DOHH2 (cell line): ENCODE data around the gene DCX.

Source experiments
- H3F3A ChIP-seq: fragments of 200-600 bp; sonication (generic), shearing (Covaris generic); 2 replicates; pipeline ENCODE4 v1.6.0; 2016; ENCODE audit warnings: antibody characterized with exemption, mild to moderate bottlenecking; ENCODE audit not compliant: control insufficient read depth, insufficient read depth
- H3K27ac ChIP-seq: fragments of 200-600 bp; sonication (generic); 2 replicates; pipeline ENCODE4 v1.5.1; 2014; ENCODE audit warnings: low read depth, mild to moderate bottlenecking, low read length, moderate library complexity
- H3K27me3 ChIP-seq: fragments of 200-600 bp; sonication (generic); 2 replicates; pipeline ENCODE4 v1.6.1; 2014; ENCODE audit warnings: mild to moderate bottlenecking, low read length, mixed read lengths; ENCODE audit not compliant: control insufficient read depth
- H3K36me3 ChIP-seq: fragments of 200-600 bp; sonication (generic); 2 replicates; pipeline ENCODE4 v1.6.1; 2014; ENCODE audit warnings: mild to moderate bottlenecking, low read length, moderate library complexity, mixed read lengths; ENCODE audit not compliant: control insufficient read depth
- H3K4me1 ChIP-seq: fragments of 200-600 bp; sonication (generic); 2 replicates; pipeline ENCODE4 v1.6.1; 2014; ENCODE audit warnings: mild to moderate bottlenecking, low read length, mixed read lengths; ENCODE audit not compliant: control insufficient read depth
- H3K4me2 ChIP-seq: fragments of 200-600 bp; sonication (generic); 2 replicates; pipeline ENCODE4 v1.6.0; 2014; ENCODE audit warnings: mild to moderate bottlenecking, low read length, moderate library complexity
- H3K4me3 ChIP-seq: fragments of 200-600 bp; sonication (generic); 2 replicates; pipeline ENCODE4 v1.5.1; 2014; ENCODE audit warnings: mild to moderate bottlenecking, low read length, mixed read lengths
- H3K79me2 ChIP-seq: fragments of 200-600 bp; sonication (generic); 2 replicates; pipeline ENCODE4 v1.6.1; 2014; ENCODE audit warnings: mild to moderate bottlenecking, low read length, mixed read lengths; ENCODE audit not compliant: control insufficient read depth
- H3K9me2 ChIP-seq: fragments of 200-600 bp; sonication (generic); replicated peaks from 2 replicates; pipeline ENCODE4 v1.6.1; 2014; ENCODE audit warnings: mild to moderate bottlenecking, low read length, mixed read lengths; ENCODE audit not compliant: control insufficient read depth
- H3K9me3 ChIP-seq: fragments of 200-600 bp; sonication (generic); 2 replicates; pipeline ENCODE4 v1.6.1; 2014; ENCODE audit warnings: antibody characterized with exemption, low read length, mixed read lengths; ENCODE audit not compliant: control insufficient read depth, insufficient read depth
- H4K20me1 ChIP-seq: fragments of 200-600 bp; sonication (generic); 2 replicates; pipeline ENCODE4 v1.6.0; 2014; ENCODE audit warnings: low read depth, mild to moderate bottlenecking, antibody characterized with exemption, low read length, moderate library complexity; ENCODE audit not compliant: control insufficient read depth, insufficient read depth
- EZH2phosphoT487 ChIP-seq: fragments of 200-600 bp; sonication (generic); IDR thresholded peaks from 2 replicates; pipeline ENCODE4 v1.6.1; 2017; ENCODE audit warnings: borderline replicate concordance, mild to moderate bottlenecking, antibody characterized with exemption, low read length, moderate library complexity, mixed read lengths
- TF ChIP-seq, protein P1 (sequence below): fragments of 200-600 bp; sonication (generic); IDR thresholded peaks from one replicate; pipeline ENCODE4 v1.5.1; 2014; ENCODE audit warnings: antibody characterized with exemption, mild to moderate bottlenecking, low read depth, low read length; ENCODE audit not compliant: poor library complexity, severe bottlenecking

Gene DCX

DNA sequence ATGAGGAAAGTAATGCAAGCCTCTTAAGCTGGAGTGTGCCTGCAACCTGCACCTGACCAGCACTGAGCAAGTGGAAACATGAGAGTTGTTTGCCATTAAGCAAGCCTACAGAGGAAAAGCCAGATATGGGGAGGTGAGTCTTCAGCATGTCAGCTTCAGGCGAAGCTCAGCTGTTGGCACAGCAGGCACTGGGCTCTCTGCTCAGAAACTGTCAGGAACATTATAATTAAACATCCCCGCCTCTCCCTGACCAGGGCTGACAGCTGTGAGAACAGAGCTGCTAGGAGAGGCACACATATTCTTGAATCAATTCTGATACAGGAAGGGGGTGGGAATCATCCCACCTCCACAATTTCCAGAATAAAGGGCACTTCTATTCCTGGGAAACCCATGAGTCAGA is 19.0 kb upstream of the DCX start:
- no peaks in the 10 kb centered on the region for H3K4me1 ChIP-seq
- no peaks in the 10 kb centered on the region for H4K20me1 ChIP-seq
- H3K4me2 ChIP-seq: no peak overlapping the region
- H3K36me3 ChIP-seq: no peaks in the 10 kb centered on the region
- no peaks in the 10 kb centered on the region for H3K79me2 ChIP-seq
- H3K9me2 ChIP-seq: no peaks in the 10 kb centered on the region
- no peak overlapping the region for H3K4me3 ChIP-seq
- no peaks in the 10 kb centered on the region for H3K27me3 ChIP-seq
- TF ChIP-seq, protein P1, sequence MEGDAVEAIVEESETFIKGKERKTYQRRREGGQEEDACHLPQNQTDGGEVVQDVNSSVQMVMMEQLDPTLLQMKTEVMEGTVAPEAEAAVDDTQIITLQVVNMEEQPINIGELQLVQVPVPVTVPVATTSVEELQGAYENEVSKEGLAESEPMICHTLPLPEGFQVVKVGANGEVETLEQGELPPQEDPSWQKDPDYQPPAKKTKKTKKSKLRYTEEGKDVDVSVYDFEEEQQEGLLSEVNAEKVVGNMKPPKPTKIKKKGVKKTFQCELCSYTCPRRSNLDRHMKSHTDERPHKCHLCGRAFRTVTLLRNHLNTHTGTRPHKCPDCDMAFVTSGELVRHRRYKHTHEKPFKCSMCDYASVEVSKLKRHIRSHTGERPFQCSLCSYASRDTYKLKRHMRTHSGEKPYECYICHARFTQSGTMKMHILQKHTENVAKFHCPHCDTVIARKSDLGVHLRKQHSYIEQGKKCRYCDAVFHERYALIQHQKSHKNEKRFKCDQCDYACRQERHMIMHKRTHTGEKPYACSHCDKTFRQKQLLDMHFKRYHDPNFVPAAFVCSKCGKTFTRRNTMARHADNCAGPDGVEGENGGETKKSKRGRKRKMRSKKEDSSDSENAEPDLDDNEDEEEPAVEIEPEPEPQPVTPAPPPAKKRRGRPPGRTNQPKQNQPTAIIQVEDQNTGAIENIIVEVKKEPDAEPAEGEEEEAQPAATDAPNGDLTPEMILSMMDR: no peak
- no peak for TF ChIP-seq EZH2phosphoT487
- no peaks in the 10 kb centered on the region for H3K9me3 ChIP-seq
- H3F3A ChIP-seq: no peaks in the 10 kb centered on the region
- H3K27ac ChIP-seq: no peak overlapping the region

DNA sequence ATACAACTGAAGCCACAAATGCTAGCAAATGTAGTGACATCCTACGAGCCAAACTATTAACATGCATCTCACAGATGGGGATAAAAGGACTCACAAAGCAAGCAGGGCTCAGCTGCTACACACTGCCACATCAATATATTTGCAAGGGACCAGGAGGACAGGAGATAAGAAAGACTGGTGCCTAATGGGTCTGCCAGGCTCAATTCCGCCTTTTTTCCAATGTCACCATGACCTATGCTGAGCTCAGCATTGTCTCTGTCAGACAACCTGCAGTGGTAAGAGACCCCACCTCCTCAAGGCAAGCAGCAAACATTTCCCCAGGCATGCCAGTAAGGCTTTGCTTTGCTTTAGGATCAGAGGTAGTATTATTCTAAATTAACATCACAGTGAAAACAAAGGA is 435 bp downstream of the DCX start:
- Histone ChIP-seq H3K79me2 (no peaks in the 10 kb centered on the region), H3K27me3 (no peaks in the 10 kb centered on the region), H3K9me2 (no peaks in the 10 kb centered on the region), H3K9me3 (no peaks in the 10 kb centered on the region), H3F3A (no peaks in the 10 kb centered on the region), H3K27ac (no peak overlapping the region), H3K36me3 (no peaks in the 10 kb centered on the region), H3K4me2 (no peak overlapping the region), H3K4me1 (no peaks in the 10 kb centered on the region), H3K4me3 (no peak overlapping the region), H4K20me1 (no peaks in the 10 kb centered on the region)
- TF ChIP-seq EZH2phosphoT487: no peak
- TF ChIP-seq, protein P1: no peak

DNA sequence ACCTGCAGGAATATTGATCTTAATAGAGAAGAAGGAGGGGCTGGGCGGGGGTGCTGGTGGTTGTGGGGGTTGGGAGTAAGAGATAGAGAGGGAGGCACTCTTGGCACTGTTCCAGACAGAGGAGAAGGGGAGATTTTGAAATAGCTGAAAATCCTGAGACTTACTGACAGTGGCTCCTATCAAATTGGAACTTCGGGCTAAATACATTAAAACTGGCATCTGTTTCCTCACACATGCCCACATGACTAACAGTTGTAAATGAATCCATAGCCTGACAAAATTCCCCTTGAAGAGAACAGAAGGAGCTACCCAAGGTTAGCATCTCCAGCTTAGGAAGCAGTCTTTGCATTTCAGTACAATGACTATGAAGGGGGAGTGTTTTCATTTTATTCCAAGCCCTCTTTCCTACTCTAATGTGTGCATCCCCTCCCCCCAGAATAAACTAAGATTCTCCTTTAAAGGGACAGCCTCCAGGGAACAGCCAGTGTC is 1.4 kb downstream of the DCX start:
- Histone ChIP-seq H3K9me3 (no peaks in the 10 kb centered on the region), H3K36me3 (no peaks in the 10 kb centered on the region), H3K27ac (no peak overlapping the region), H3F3A (no peaks in the 10 kb centered on the region), H3K4me1 (no peaks in the 10 kb centered on the region), H3K27me3 (no peaks in the 10 kb centered on the region), H3K79me2 (no peaks in the 10 kb centered on the region), H3K9me2 (no peaks in the 10 kb centered on the region), H3K4me2 (no peak overlapping the region), H3K4me3 (no peak overlapping the region), H4K20me1 (no peaks in the 10 kb centered on the region)
- TF ChIP-seq, protein P1: no peak
- TF ChIP-seq EZH2phosphoT487: no peak

DNA sequence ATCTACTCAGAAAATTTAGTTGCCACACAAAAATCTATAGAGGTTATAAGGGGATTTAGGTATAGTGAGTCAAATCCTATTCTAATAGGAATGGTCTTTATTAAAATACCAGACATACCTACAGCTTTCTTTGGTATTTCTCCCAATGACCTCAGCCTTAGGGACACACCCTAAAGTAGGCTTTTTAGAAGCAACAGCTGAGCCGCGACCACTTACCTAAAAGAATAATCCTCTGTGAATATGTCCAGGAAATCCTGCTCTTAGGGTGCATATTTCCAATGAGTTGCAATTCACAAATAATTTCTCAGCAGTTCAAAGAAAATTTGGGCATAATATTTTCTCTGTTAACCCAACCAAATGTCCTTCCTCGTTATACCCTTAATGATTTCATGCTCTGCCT is 2.7 kb downstream of the DCX start:
- H3F3A ChIP-seq: no peaks in the 10 kb centered on the region
- no peaks in the 10 kb centered on the region for H3K79me2 ChIP-seq
- no peaks in the 10 kb centered on the region for H3K4me1 ChIP-seq
- no peaks in the 10 kb centered on the region for H3K36me3 ChIP-seq
- no peaks in the 10 kb centered on the region for H4K20me1 ChIP-seq
- H3K9me3 ChIP-seq: no peaks in the 10 kb centered on the region
- no peak overlapping the region for H3K4me2 ChIP-seq
- H3K4me3 ChIP-seq: no peak overlapping the region
- TF ChIP-seq, protein P1: no peak
- H3K27me3 ChIP-seq: no peaks in the 10 kb centered on the region
- no peaks in the 10 kb centered on the region for H3K9me2 ChIP-seq
- no peak overlapping the region for H3K27ac ChIP-seq
